Panc1 (cell line): Measurements from ENCODE around the gene SH3BP1. TPM values are rescaled to one million over a fixed set of nuclear protein-coding genes. Genes with fewer than 3 reads are reported as not detected.
"Not testable (repeated sequence)": the region's sequence is repeated elsewhere in the genome, so short reads cannot be mapped to it uniquely, and the experiment has no call there.

Experiments used
- ATAC-seq: fragments of 200-7000 bp; cut with Tn5 transposase; 2 replicates; pipeline ENCODE4 v1.9.1; 2020; ENCODE audit warnings: mild to moderate bottlenecking, moderate library complexity
- Bru-seq: library from RNA; stranded (reverse); fragments of 400-500 nt; gene quantifications from one replicate; lab custom pipeline; 2021; lab: Mats Ljungman, UMichigan
- BruChase-seq, 2 experiments: library from RNA; stranded (reverse); fragments of 400-500 nt; gene quantifications; one replicate each; lab custom pipeline; 2021; lab: Mats Ljungman, UMichigan
- BruUV-seq: library from RNA; stranded (reverse); fragments of 400-500 nt; replicated peaks from 2 replicates; lab custom pipeline; 2021; lab: Mats Ljungman, UMichigan
- CTCF ChIA-PET: fragments of 300-600 bp; sonication (Branson Sonifier 250); formaldehyde crosslinking; loops from one replicate; lab custom pipeline; 2022; ENCODE audit warnings: antibody characterized with exemption; lab: Charles Lee
- POLR2A ChIA-PET: fragments of 300-600 bp; sonication (Branson Sonifier 250); formaldehyde crosslinking; loops from one replicate; lab custom pipeline; 2022; ENCODE audit warnings: antibody characterized with exemption; lab: Charles Lee
- DNase-seq: peaks from one replicate; pipeline ENCODE4 v3.0.0-alpha.2; 2010; ENCODE audit warnings: low read depth, low spot score
- H3K27ac ChIP-seq: 2 replicates; pipeline ENCODE4 v1.5.1; 2011; ENCODE audit warnings: mild to moderate bottlenecking, low read length, inconsistent platforms
- H3K27me3 ChIP-seq: fragments of 200-500 bp; sonication (Bioruptor generic); 2 replicates; pipeline ENCODE4 v1.6.0; 2014; ENCODE audit warnings: low read length, inconsistent platforms; ENCODE audit not compliant: control insufficient read depth, insufficient read depth
- H3K36me3 ChIP-seq: fragments of 200-500 bp; sonication (Bioruptor generic); 2 replicates; pipeline ENCODE4 v1.5.1; 2014; ENCODE audit warnings: inconsistent platforms, mild to moderate bottlenecking, low read length, moderate library complexity; ENCODE audit not compliant: control insufficient read depth, insufficient read depth
- H3K4me1 ChIP-seq: 2 replicates; pipeline ENCODE4 v1.5.1; 2011; ENCODE audit warnings: inconsistent platforms, mild to moderate bottlenecking, low read length, moderate library complexity; ENCODE audit not compliant: control insufficient read depth, insufficient read depth
- H3K4me3 ChIP-seq, 2 experiments: 2 replicates each; pipeline ENCODE4 v1.5.1; 2011 to 2012; ENCODE audit warnings: low read depth in 2 of 2, low read length in 2 of 2, mild to moderate bottlenecking in 2 of 2, inconsistent platforms in 1 of 2, moderate library complexity in 1 of 2
- H3K9me3 ChIP-seq: fragments of 200-500 bp; sonication (Bioruptor generic); 2 replicates; pipeline ENCODE4 v1.5.1; 2014; ENCODE audit warnings: low read depth, mild to moderate bottlenecking, inconsistent platforms, low read length, moderate library complexity; ENCODE audit not compliant: control insufficient read depth, insufficient read depth
- CTCF ChIP-seq: fragments of 450-650 bp; IDR thresholded peaks from 2 replicates; pipeline ENCODE4 v1.5.1; 2017; ENCODE audit warnings: mild to moderate bottlenecking
- POLR2AphosphoS5 ChIP-seq: IDR thresholded peaks from 2 replicates; pipeline ENCODE4 v1.6.1; 2012; ENCODE audit warnings: mild to moderate bottlenecking, low read depth, low read length, moderate library complexity
- REST ChIP-seq, 2 experiments: IDR thresholded peaks; 2 replicates each; pipeline ENCODE4 v1.6.1; 2011 to 2012; ENCODE audit warnings: low read depth in 2 of 2, control low read depth in 1 of 2, low read length in 1 of 2, mild to moderate bottlenecking in 1 of 2, moderate library complexity in 1 of 2; ENCODE audit not compliant: insufficient read depth in 1 of 2
- SIN3A ChIP-seq: IDR thresholded peaks from 2 replicates; pipeline ENCODE4 v1.6.1; 2012; ENCODE audit warnings: low read depth, mild to moderate bottlenecking, low read length, moderate library complexity, borderline replicate concordance; ENCODE audit not compliant: insufficient read depth
- TCF7L2 ChIP-seq: IDR thresholded peaks from 2 replicates; pipeline ENCODE4 v1.6.1; 2011; ENCODE audit warnings: mild to moderate bottlenecking, low read depth, low read length, inconsistent platforms
- in situ Hi-C: cut with HindIII; loops from 2 replicates; pipeline ENCODE4 v1.10.0; 2016; ENCODE audit warnings: low sequenced_read_pairs, low pct_unique_long_range_greater_than_20kb
- intact Hi-C: fragments of 100-400 bp; cut with micrococcal nuclease; formaldehyde crosslinking; loops from one replicate; pipeline ENCODE4 v1.10.0; 2022; ENCODE audit not compliant: unreplicated experiment
- long read RNA-seq: library from polyadenylated mRNA; unstranded; transcript quantifications from one replicate; pipeline ENCODE4 v2.0.0, GENCODE V29; 2021; ENCODE audit not compliant: unreplicated experiment
- polyA plus RNA-seq: library from polyadenylated mRNA; unstranded; fragments of >200 nt; gene quantifications from one replicate; pipeline ENCODE4 v1.2.1, GENCODE V29; 2012; ENCODE audit warnings: missing spikeins; ENCODE audit not compliant: insufficient read length
- total RNA-seq: library from RNA; stranded (reverse); gene quantifications from one replicate; pipeline ENCODE4 v1.2.1, GENCODE V29; 2021; ENCODE audit not compliant: unreplicated experiment

SH3BP1 gene
- total RNA-seq, result 6.8 TPM
- polyA plus RNA-seq, result 6.8 TPM
- Bru-seq, nascent RNA, result percentile 26 among the genes with signal in this experiment
- percentile 45 among the genes with signal in this experiment for BruChase-seq, experiment 1, labeled RNA remaining after a 2-hour chase
- BruChase-seq, experiment 2, labeled RNA remaining after a 6-hour chase, result percentile 45 among the genes with signal in this experiment
- long read RNA-seq, partial matches to known transcripts, result 1 of 2 reads
- long read RNA-seq, other reads (novel, unspliced or antisense), result 0 of 2 reads

- ATAC-seq (peak; percentile 29), DNase-seq (no peak)
- Histone ChIP-seq H3K9me3 (no peaks in the 10 kb centered on the region), H3K4me1 (peaks cover 10% of the 10 kb centered on the region), H3K4me3 (peak within 1 kb of the TSS; percentile 39 to 48), H3K27ac (no peak within 1 kb of the TSS), H3K27me3 (no peaks in the 10 kb centered on the region), H3K36me3 (no peaks in the 10 kb centered on the region)
- TF ChIP-seq POLR2AphosphoS5, result no peak
- no peak for TF ChIP-seq TCF7L2
- TF ChIP-seq CTCF, result no peak
- TF ChIP-seq SIN3A, result no peak
- TF ChIP-seq REST (IDR thresholded peaks at IDR 0.05; ENCODE audit: insufficient read depth in 1 of 2, low read depth in 2 of 2, low read length in 1 of 2), result no peak
- no TSS peak for BruUV-seq
- intact Hi-C loops, result no loop called here
- POLR2A ChIA-PET, result interaction anchor here (0.5 kb wide), 1 partner anchor 246 kb away, joined by 7 read pairs; no protein-coding TSS in a partner anchor
- in situ Hi-C loops, result no loop called here
- CTCF ChIA-PET, result no interaction called here
These were observed at the start of gene SH3BP1 for GRCh38 chr22:37639070-37639760. TSS of gene SH3BP1 (plus strand) at chr22:37639669. CDS start at chr22:37639788, 119 bp downstream.

GRCh38 chr22:37591081-37591480 lies 48.4 kb upstream of the SH3BP1 start:
- BruUV-seq, H3K27me3 ChIP-seq, H3K27ac ChIP-seq, in situ Hi-C loops, H3K36me3 ChIP-seq, H3K4me1 ChIP-seq, H3K9me3 ChIP-seq, POLR2A ChIA-PET, ATAC-seq, intact Hi-C loops, DNase-seq, H3K4me3 ChIP-seq: not testable (repeated sequence)
- CTCF ChIA-PET, result interaction anchor here (0.5 kb wide), 1 partner anchor 46 kb away, joined by 3 read pairs; no protein-coding TSS in a partner anchor
